ENCODE measurements around the gene TIMM44.

The TIMM44 gene

GRCh38 chr19:7912144-7912696, 31.2 kb downstream of the TIMM44 start:
- DNase-seq, result no peak

GRCh38 chr19:7911508-7912143, 31.8 kb downstream of the TIMM44 start:
- no peak for DNase-seq

DNA sequence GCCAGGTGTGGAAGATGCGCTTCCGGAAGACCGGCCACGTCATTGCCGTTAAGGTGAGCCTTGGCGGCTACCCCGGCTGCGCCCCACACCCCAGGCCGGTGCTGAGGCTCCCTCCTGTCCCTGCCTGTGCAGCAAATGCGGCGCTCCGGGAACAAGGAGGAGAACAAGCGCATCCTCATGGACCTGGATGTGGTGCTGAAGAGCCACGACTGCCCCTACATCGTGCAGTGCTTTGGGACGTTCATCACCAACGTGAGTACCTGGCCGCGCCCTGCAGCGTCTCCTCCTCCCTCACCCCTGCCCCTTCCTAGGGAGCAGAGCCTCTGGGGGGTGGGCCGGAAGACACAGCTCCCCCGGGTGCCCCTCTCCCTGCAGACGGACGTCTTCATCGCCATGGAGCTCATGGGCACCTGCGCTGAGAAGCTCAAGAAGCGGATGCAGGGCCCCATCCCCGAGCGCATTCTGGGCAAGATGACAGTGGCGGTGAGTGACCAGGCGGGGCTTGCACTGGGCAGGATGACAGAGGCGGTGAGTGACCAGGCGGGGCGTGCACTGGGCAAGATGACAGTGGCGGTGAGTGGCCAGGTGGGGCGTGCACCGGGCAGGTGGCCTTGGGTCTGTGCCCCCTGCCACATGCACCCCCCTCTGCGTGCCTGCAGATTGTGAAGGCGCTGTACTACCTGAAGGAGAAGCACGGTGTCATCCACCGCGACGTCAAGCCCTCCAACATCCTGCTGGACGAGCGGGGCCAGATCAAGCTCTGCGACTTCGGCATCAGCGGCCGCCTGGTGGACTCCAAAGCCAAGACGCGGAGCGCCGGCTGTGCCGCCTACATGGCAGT, 32.9 kb downstream of the TIMM44 start:
- no peak for DNase-seq

GRCh38 chr19:7909471-7910067, 33.9 kb downstream of the TIMM44 start:
- DNase-seq, result no peak

- DNase-seq, result no peak
Observed at GRCh38 chr19:7908742-7909461, 34.6 kb downstream of the TIMM44 start.

DNA sequence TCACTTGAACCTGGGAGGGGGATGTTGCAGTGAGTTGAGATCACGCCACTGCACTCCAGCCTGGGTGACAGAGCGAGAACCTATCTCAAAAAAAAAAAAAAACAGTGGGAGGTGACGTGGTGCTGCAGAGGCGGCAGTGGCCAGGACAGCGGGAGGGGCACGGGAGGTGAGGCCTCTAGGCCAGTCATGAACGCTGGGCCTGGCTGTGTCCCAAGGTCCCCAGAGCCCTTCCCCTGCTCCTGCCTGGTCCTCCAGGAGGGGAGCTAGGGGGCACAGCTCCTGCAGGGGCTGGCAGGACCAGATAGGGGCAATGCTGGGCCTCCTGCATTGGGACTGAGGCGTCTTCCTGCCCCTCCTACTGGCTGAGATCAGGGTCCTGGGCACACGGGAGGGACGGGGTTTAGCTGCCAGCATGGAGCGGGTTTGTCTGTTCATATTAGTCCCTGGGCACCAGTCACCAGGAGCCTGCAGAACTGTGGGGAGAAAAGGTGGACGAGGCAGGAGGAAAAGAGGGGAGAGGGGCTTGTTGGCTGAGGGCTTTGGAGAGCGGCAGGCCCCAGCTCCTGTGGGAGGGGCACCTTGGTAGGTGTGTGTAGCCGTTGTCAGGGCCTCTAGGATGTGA, 35.3 kb downstream of the TIMM44 start:
- no peak for DNase-seq

- no peak for DNase-seq
Observed at GRCh38 chr19:7907544-7907943, 35.9 kb downstream of the TIMM44 start.

- no peak for DNase-seq
Observed at GRCh38 chr19:7907122-7907521, 36.3 kb downstream of the TIMM44 start.

- DNase-seq, result no peak
Observed at GRCh38 chr19:7905859-7906258, 37.6 kb downstream of the TIMM44 start.

GRCh38 chr19:7905268-7905667, 38.2 kb downstream of the TIMM44 start:
- no peak for DNase-seq

DNA sequence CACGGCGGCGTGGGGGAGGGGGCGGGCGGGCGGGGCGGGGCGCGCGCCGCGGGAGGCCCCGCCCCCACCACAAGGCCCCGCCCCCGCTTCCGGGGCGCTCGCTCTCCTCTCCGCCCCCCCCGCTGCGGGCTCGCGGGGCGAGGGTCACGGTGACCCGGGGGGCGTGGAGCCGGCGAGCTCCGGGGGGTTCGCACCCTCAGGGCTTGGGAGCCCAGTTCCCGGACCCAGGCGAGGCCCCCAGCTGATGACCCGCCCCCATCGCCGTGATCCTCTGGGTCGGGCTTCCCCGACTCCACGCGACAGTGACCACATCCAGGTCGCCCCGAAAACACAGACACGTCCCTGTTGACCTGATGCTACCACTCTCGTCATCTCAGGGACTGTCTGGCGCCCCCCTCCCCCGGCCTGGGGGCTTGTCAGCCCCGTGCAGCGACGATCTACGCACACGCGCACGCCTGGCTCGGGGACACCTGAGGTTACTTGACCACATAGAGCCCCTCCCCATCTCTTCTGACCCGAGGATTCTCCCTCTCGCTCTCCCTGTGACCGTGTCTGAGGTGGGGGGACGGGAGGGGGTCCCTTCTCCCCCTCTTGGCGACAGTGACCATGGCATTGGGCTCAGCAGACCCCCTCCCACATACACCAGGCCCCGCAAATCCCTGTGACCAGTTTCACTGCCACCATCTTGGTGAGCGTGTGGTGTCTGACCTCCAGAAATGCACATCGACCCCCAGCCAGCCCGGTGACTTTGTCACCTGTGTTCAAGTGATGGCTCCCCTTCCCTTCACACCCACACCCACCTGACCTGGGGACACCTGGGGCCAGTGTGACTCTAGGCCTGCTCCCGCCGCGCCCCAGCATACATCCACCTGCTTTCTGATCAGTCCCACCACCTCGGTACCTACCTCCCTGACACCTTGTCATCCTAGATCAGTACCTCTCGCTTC, 39.1 kb downstream of the TIMM44 start:
- peak; percentile 91 for DNase-seq

- peak; percentile 100 for DNase-seq
Observed at GRCh38 chr19:7903244-7904073, 40.0 kb downstream of the TIMM44 start, which contains the start of gene MAP2K7. TSS of gene MAP2K7 (plus strand) at chr19:7903877. CDS start at chr19:7903945, 68 bp downstream.

DNA sequence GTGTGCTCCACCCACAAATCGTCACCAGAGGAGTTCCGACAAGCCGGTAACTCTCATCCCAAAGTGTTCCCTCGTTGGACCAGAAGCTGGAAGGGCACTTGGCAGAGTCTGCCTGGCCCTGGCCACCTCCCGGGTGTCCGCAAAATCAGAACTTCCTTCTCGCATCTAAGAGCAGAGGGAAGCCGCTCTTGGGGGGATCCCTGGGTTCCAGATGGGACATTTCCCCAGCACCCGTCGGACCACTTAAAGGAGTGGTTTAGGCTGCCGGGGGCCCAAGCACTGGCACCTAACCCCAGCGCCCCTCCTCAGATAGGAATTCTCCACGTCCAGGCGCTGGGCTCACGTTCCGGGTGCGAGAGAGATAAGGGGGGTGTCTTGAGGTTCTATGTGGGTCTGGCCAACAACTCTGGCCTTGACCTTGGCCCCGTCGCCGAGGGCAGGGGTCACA, 40.6 kb downstream of the TIMM44 start:
- DNase-seq, result no peak

DNA sequence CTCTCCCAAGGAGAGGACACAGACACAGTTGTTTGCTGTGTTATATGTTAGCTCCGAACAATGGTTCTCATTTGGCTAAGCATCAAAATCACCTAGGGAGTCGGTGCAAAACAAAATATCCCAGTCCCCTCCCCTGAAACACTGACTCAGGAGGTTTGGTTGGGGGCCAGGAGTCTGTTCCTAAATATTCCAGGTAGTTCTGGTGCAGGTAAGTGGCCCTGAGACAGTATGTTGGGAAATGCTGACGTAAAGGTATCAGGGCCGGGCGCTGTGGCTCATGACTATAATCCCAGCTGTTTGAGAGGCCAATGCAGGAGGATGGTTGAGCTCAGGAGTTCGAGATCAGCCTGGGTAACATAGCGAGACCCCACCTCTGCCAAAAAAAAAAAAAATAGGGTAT, 42.1 kb downstream of the TIMM44 start:
- DNase-seq, result no peak

- DNase-seq, result no peak
Observed at GRCh38 chr19:7900931-7901330, 42.5 kb downstream of the TIMM44 start.

DNA sequence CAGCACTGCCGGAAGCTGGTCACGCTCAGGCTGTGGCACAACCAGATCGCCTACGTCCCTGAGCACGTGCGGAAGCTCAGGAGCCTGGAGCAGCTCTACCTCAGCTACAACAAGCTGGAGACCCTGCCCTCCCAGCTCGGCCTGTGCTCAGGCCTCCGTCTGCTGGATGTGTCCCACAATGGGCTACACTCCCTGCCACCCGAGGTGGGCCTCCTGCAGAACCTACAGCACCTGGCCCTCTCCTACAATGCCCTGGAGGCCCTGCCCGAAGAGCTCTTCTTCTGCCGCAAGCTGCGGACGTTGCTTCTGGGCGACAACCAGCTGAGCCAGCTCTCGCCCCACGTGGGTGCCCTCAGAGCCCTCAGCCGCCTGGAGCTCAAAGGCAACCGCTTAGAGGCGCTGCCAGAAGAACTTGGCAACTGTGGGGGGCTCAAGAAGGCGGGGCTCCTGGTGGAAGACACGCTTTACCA, 43.0 kb downstream of the TIMM44 start:
- DNase-seq, result no peak

- no peak for DNase-seq
Observed at GRCh38 chr19:7899751-7900378, 43.6 kb downstream of the TIMM44 start.

GRCh38 chr19:7898967-7899366, 44.5 kb downstream of the TIMM44 start:
- DNase-seq, result no peak

DNA sequence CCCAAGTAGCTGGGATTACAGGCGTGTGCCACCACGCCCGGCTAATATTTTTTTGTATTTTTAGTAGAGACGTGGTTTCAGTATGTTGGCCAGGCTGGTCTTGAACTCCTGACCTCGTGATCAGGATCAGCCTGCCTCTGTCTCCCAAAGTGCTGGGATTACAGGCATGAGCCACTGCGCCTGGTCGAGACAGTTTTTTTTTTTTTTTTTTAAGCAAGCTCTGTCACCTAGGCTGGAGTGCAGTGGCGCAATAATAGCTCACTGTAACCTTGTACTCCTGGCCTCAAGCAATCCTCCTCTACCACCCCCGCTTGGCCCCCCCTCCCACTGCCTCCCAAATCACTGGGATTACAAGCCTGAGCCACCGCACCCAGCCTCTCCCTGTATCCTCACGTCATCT, 46.2 kb downstream of the TIMM44 start:
- DNase-seq, result no peak

DNA sequence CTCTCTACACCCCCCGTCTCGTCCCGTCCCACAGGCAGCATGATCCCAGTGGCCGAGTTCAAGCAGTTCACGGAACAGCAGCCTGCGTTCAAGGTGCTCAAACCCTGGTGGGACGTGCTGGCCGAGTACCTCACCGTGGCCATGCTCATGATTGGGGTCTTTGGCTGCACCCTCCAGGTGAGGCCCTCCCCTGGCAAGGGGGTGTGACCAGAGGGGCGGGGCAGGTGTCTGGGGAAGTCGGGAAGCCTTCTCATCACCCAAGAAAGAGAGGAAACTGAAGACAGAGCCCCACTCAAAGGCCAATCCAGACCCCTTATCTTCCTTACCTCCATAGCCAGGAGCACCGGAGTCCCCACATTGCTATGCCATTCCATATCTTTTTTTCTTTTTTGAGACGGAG, 47.9 kb downstream of the TIMM44 start:
- no peak for DNase-seq
